COLO829 (cell line): ENCODE data around the gene ADORA2A.

Experiments used
- DNase-seq: peaks from one replicate; pipeline ENCODE4 v3.0.0; 2012; ENCODE audit warnings: low spot score

ADORA2A gene

DNA sequence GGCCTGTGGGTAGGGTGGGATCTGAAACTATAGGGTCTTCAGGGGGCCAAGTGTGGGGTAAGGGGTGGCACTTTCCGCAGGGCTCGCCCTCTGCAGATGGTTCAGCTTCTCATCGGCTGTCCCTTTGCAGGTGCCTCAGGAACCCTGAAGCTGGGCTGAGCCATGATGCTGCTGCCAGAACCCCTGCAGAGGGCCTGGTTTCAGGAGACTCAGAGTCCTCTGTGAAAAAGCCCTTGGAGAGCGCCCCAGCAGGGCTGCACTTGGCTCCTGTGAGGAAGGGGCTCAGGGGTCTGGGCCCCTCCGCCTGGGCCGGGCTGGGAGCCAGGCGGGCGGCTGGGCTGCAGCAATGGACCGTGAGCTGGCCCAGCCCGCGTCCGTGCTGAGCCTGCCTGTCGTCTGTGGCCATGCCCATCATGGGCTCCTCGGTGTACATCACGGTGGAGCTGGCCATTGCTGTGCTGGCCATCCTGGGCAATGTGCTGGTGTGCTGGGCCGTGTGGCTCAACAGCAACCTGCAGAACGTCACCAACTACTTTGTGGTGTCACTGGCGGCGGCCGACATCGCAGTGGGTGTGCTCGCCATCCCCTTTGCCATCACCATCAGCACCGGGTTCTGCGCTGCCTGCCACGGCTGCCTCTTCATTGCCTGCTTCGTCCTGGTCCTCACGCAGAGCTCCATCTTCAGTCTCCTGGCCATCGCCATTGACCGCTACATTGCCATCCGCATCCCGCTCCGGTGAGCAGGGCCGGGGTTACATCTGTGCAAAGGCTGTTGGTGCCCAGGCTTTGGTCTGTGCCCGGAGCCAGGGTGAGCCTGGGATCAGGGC lies 5.8 kb downstream of the ADORA2A start:
- no peak for DNase-seq

DNA sequence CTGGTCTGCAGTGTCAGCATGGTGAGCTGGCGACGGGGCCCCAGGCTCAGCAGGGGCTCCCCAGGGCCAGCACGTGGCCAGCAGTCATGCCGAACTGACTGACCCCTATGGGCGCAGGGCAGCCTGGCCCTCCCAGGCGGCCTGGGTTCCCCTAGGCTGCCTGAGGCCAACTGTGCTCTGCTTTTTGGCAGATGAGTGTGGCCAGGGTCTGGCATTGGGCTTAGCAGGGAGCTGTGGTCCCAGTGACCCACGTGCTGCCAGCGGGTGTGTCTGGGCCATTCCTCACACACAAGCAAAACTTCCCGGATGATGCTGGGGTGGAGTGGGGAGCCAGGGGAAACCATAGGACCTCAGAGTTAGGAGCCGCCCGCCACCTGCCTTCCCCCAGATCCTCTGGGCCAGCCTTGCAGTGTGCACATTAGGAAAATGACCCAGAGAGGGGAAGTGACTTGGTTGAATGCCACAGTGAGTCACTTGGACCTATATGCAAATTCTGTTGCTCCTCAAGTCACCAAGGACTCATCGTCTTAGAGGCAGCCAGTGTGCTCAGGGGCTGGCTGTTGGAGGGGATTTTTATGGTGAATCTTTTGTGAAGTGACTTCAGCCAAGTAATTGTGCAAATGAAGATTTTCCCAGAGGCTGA lies 6.5 kb downstream of the ADORA2A start:
- DNase-seq = no peak

GRCh38 chr22:24434471-24435322 lies 7.3 kb downstream of the ADORA2A start:
- no peak for DNase-seq

GRCh38 chr22:24435323-24435645 lies 7.9 kb downstream of the ADORA2A start:
- no peak for DNase-seq

- no peak for DNase-seq
Observed at GRCh38 chr22:24435861-24436371, 8.5 kb downstream of the ADORA2A start.

GRCh38 chr22:24436553-24436952 lies 9.2 kb downstream of the ADORA2A start:
- DNase-seq = no peak

GRCh38 chr22:24437091-24437490 lies 9.7 kb downstream of the ADORA2A start:
- no peak for DNase-seq

- no peak for DNase-seq
Observed at GRCh38 chr22:24437741-24438328, 10.4 kb downstream of the ADORA2A start.

DNA sequence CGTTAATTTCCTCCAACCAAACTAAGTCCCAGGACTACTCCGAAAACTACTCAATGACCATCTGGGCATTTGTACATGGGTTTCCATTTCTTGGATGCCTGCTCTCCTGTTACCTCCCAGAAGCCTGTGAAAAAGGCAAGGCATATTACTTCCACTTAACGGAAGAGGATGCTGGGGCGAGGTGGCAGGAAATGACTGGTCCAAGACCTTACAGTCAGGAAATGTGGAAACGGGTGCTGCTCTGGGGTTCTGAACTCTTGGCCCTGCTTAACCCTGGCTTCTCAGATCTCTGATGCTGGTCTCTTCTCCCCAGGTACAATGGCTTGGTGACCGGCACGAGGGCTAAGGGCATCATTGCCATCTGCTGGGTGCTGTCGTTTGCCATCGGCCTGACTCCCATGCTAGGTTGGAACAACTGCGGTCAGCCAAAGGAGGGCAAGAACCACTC lies 12.9 kb downstream of the ADORA2A start:
- no peak for DNase-seq

- DNase-seq = no peak
Observed at GRCh38 chr22:24440718-24441405, 13.5 kb downstream of the ADORA2A start.

- DNase-seq = no peak
Observed at GRCh38 chr22:24441406-24442351, 14.3 kb downstream of the ADORA2A start.

DNA sequence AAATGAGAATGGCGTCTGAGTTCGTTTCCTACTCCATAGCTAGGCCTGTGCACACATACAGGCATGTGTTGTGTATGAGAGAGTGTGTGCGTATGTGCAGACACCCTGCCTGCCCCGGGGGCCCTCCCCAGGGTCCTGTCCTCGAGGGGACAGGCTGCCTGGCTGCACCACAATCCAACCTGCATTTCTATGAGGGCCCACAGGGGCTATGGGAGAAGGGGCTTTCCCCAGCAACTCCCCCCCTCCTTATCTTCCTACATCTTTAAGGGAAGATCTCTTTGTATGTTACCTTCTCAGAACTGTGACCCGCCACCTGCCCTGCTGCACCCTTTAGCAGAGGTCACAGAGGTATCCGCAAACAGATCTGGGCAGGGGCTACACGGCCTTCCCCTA lies 14.9 kb downstream of the ADORA2A start:
- DNase-seq = no peak

DNA sequence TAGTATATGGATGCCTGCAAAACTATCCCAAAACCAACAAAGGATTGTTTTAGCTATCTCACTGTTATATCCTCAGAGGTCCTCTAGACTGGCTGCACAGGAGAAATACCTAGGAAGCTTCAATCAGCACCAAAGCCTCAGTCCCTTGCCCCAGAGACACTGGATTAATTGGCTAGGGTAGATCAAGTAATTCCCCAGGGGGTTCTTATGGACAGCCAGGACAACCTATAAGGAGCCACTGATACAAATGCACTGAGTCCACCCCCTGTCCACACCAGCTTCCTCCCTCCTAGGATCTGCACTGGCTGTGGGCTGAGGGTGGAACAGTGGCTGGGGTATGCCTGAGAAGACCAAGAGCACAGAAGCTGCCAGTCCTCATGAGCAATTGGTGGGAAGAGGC lies 16.3 kb downstream of the ADORA2A start:
- DNase-seq = no peak

DNA sequence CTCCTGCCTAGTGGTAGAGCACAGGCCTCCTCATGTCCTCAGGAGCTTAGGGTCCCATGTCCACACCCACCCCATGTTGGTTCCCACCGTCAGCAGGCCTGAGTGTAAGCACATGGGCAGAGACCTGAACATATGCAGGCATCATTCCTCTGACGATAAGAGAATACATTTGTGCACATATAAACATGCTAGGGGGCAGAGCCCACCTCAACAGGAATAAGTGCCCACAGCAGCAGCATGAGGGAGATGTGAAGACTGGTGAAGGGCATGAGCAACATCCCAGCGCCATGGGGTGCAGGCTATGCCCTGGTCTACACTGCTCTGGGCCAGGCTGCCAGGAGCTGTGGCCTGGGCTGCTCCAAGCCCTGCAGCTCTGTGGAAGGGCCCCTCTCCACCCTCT lies 16.9 kb downstream of the ADORA2A start:
- DNase-seq = no peak

- DNase-seq = no peak
Observed at GRCh38 chr22:24444729-24445466, 17.5 kb downstream of the ADORA2A start.

GRCh38 chr22:24445481-24446259 lies 18.3 kb downstream of the ADORA2A start:
- DNase-seq = peak; percentile 54

DNA sequence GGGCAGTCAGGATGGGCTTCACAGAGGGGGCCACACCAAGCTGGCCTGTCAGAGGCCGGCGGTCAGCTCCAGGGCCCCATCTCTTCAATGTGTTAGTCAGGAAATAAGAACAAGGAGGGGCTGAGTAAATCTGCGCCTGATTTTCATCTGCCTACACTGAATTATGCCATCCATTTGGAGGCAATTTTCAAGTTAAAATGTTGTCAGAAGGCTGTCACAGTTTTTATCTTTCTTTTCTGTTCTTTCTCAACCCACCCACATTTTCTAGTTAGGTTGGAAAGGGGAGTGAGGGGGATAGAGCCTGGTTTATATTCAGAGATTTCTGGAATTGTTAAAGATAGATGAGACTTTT lies 18.8 kb downstream of the ADORA2A start:
- DNase-seq = no peak

- no peak for DNase-seq
Observed at GRCh38 chr22:24450610-24451009, 23.2 kb downstream of the ADORA2A start.

DNA sequence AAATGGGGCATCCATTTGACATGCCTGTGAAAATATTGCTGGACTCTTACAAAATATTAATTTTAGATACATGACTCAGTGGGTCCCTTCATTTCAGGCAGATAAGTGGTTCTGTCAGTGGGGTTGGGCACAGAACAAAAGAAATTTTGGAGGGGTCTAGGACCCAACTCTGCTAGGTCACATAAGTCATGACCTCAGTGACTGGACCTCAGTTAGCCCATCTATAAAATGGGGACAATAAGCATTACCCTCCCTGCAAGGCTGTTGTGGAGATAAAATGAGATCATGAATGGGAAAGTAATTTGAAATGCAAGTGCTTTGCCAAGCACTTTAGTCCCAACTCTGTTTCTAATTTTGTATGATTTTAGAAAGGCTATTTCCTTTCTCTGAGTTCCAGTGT lies 23.8 kb downstream of the ADORA2A start:
- no peak for DNase-seq
